Neural cell (in vitro differentiated cells): ENCODE measurements around the gene ADARB1. TPM values are rescaled to one million over a fixed set of nuclear protein-coding genes. Genes with fewer than 3 reads are reported as not detected.

Experiments
- H2AFZ ChIP-seq: fragments of 200-600, 300-800 bp; sonication (generic), shearing (Covaris generic); 2 replicates; pipeline ENCODE4 v1.6.0; 2014; ENCODE audit warnings: low read depth, mild to moderate bottlenecking, antibody characterized with exemption, low read length, moderate library complexity
- H3F3A ChIP-seq: fragments of 200-600 bp; shearing (Covaris generic); 2 replicates; pipeline ENCODE4 v1.6.1; 2016; ENCODE audit warnings: mild to moderate bottlenecking, moderate library complexity, mixed read lengths, antibody characterized with exemption, low read length; ENCODE audit not compliant: insufficient read depth, poor library complexity, severe bottlenecking
- H3K27ac ChIP-seq: fragments of 200-600, 300-800 bp; sonication (generic), shearing (Covaris generic); 2 replicates; pipeline ENCODE4 v1.5.1; 2014; ENCODE audit warnings: mild to moderate bottlenecking, low read length, moderate library complexity
- H3K27me3 ChIP-seq: fragments of 300-800, 200-600 bp; sonication (generic), shearing (Covaris generic); 2 replicates; pipeline ENCODE4 v1.6.0; 2014; ENCODE audit warnings: mild to moderate bottlenecking, low read depth, low read length, moderate library complexity; ENCODE audit not compliant: insufficient read depth
- H3K36me3 ChIP-seq: fragments of 300-800, 200-600 bp; sonication (generic), shearing (Covaris generic); 2 replicates; pipeline ENCODE4 v1.5.1; 2014; ENCODE audit warnings: mild to moderate bottlenecking, antibody characterized with exemption, low read length, moderate library complexity; ENCODE audit not compliant: insufficient read depth
- H3K4me2 ChIP-seq: fragments of 300-800, 200-600 bp; sonication (generic), shearing (Covaris generic); 2 replicates; pipeline ENCODE4 v1.6.0; 2014; ENCODE audit warnings: mild to moderate bottlenecking, low read length
- H3K4me3 ChIP-seq: fragments of 300-800, 200-600 bp; sonication (generic), shearing (Covaris generic); 2 replicates; pipeline ENCODE4 v1.5.1; 2014; ENCODE audit warnings: mild to moderate bottlenecking, low read length, moderate library complexity
- H3K79me2 ChIP-seq: fragments of 200-600 bp; shearing (Covaris generic); replicated peaks from 2 replicates; pipeline ENCODE4 v1.6.0; 2014; ENCODE audit warnings: mild to moderate bottlenecking, low read length, moderate library complexity; ENCODE audit not compliant: insufficient read depth
- H3K9ac ChIP-seq: fragments of 300-800, 200-600 bp; sonication (generic), shearing (Covaris generic); 2 replicates; pipeline ENCODE4 v1.6.1; 2016; ENCODE audit warnings: mild to moderate bottlenecking, low read length, mixed read lengths
- H3K9me2 ChIP-seq: fragments of 200-600 bp; shearing (Covaris generic); 2 replicates; pipeline ENCODE4 v1.6.1; 2016; ENCODE audit warnings: mild to moderate bottlenecking, low read length, mixed read lengths; ENCODE audit not compliant: insufficient read depth
- H3K9me3 ChIP-seq: fragments of 200-600, 300-800 bp; sonication (generic), shearing (Covaris generic); 2 replicates; pipeline ENCODE4 v1.6.1; 2016; ENCODE audit warnings: mild to moderate bottlenecking, mixed run types, low read length, moderate library complexity, mixed read lengths
- H4K20me1 ChIP-seq: fragments of 200-600 bp; shearing (Covaris generic); 2 replicates; pipeline ENCODE4 v1.6.1; 2016; ENCODE audit warnings: mild to moderate bottlenecking, mixed run types; ENCODE audit not compliant: insufficient read depth
- EP300 ChIP-seq: fragments of 450-650 bp; conservative IDR thresholded peaks from 2 replicates; pipeline ENCODE4 v1.6.1; 2014; ENCODE audit warnings: antibody characterized with exemption, mild to moderate bottlenecking, moderate library complexity; ENCODE audit not compliant: poor library complexity, severe bottlenecking
- EZH2 ChIP-seq: fragments of 200-600, 300-800 bp; shearing (Covaris generic), sonication (generic); IDR thresholded peaks from 2 replicates; pipeline ENCODE4 v1.6.1; 2014; ENCODE audit warnings: antibody characterized with exemption, low read length, borderline replicate concordance, mild to moderate bottlenecking; ENCODE audit not compliant: insufficient read depth, poor library complexity, severe bottlenecking
- MXI1 ChIP-seq: fragments of 450-650 bp; conservative IDR thresholded peaks from 2 replicates; pipeline ENCODE4 v1.6.1; 2014; ENCODE audit warnings: antibody characterized with exemption, mild to moderate bottlenecking; ENCODE audit not compliant: poor library complexity, severe bottlenecking
- POLR2AphosphoS5 ChIP-seq: IDR thresholded peaks from 2 replicates; pipeline ENCODE4 v1.6.1; 2012
- RAD21 ChIP-seq: fragments of 450-650 bp; conservative IDR thresholded peaks from 2 replicates; pipeline ENCODE4 v1.6.1; 2014; ENCODE audit warnings: antibody characterized with exemption, mild to moderate bottlenecking, moderate library complexity
- SMC3 ChIP-seq: fragments of 450-650 bp; conservative IDR thresholded peaks from 2 replicates; pipeline ENCODE4 v1.6.1; 2014; ENCODE audit warnings: antibody characterized with exemption, mild to moderate bottlenecking, moderate library complexity; ENCODE audit not compliant: poor library complexity
- TAF1 ChIP-seq: IDR thresholded peaks from 2 replicates; pipeline ENCODE4 v1.6.1; 2012; ENCODE audit warnings: low read depth
- polyA plus RNA-seq: library from polyadenylated mRNA; depleted of rRNA; stranded (reverse); fragments of >200 nt; gene quantifications from 2 replicates; pipeline ENCODE4 v1.2.3, GENCODE V29; 2014
- TF ChIP-seq, protein P1 (sequence below): IDR thresholded peaks from 2 replicates; pipeline ENCODE4 v1.6.1; 2012; ENCODE audit warnings: borderline replicate concordance
- TF ChIP-seq, protein P2 (sequence below): fragments of 450-650 bp; IDR thresholded peaks from 2 replicates; pipeline ENCODE4 v1.5.1; 2014; ENCODE audit warnings: antibody characterized with exemption, mild to moderate bottlenecking, moderate library complexity; ENCODE audit not compliant: poor library complexity, severe bottlenecking

ADARB1 gene
- polyA plus RNA-seq, 1 donor from 2014 or later = 8.9 TPM

DNA sequence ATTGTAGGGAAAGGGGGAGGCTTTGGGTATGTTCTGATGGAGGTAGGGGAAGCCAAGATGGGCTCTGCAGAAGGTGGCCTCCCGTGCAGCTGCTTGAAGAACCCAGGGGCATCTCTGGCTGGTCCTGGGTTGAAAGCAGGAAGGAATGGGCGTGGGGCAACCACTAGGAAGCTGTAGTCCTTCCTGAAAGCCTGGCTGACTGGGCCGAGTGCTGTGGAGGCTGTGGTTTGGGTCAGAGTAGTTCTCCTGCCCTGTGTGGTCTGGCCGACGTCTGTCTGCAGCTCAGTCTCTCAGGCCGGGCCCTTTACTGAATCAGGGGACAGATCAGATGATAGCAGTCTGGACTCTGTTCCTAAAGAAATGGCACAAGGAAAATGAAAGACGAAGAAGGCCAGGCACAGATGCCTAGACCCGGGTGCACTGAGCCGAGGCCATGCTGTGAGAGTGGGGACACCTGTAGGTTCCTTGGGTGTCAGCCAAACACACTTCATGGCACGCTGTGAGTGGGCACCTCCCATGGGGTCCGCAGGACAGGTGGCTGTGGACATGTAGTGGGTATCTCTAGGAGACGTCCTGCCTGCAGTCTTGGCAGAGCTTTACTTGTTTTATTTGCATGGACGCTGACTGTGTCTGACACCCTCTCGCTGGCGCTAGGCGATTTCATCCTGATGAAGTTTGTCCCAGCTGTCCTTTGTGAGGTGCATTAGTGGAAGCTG lies 126.4 kb downstream of the ADARB1 start:
- Histone ChIP-seq H3K27ac (no peak overlapping the region), H2AFZ (no peak overlapping the region), H3K27me3 (no peaks in the 10 kb centered on the region), H3K4me3 (no peak overlapping the region), H3K9me3 (no peaks in the 10 kb centered on the region), H3F3A (no peaks in the 10 kb centered on the region), H4K20me1 (no peaks in the 10 kb centered on the region), H3K9ac (no peak overlapping the region), H3K4me2 (no peak overlapping the region), H3K9me2 (no peaks in the 10 kb centered on the region), H3K79me2 (no peaks in the 10 kb centered on the region), H3K36me3 (no peaks in the 10 kb centered on the region)
- no peak for TF ChIP-seq EZH2
- TF ChIP-seq SMC3 = no peak
- TF ChIP-seq, protein P1, sequence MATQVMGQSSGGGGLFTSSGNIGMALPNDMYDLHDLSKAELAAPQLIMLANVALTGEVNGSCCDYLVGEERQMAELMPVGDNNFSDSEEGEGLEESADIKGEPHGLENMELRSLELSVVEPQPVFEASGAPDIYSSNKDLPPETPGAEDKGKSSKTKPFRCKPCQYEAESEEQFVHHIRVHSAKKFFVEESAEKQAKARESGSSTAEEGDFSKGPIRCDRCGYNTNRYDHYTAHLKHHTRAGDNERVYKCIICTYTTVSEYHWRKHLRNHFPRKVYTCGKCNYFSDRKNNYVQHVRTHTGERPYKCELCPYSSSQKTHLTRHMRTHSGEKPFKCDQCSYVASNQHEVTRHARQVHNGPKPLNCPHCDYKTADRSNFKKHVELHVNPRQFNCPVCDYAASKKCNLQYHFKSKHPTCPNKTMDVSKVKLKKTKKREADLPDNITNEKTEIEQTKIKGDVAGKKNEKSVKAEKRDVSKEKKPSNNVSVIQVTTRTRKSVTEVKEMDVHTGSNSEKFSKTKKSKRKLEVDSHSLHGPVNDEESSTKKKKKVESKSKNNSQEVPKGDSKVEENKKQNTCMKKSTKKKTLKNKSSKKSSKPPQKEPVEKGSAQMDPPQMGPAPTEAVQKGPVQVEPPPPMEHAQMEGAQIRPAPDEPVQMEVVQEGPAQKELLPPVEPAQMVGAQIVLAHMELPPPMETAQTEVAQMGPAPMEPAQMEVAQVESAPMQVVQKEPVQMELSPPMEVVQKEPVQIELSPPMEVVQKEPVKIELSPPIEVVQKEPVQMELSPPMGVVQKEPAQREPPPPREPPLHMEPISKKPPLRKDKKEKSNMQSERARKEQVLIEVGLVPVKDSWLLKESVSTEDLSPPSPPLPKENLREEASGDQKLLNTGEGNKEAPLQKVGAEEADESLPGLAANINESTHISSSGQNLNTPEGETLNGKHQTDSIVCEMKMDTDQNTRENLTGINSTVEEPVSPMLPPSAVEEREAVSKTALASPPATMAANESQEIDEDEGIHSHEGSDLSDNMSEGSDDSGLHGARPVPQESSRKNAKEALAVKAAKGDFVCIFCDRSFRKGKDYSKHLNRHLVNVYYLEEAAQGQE = no peak
- TF ChIP-seq POLR2AphosphoS5 = no peak
- no peak for TF ChIP-seq TAF1
- TF ChIP-seq MXI1 = no peak
- TF ChIP-seq RAD21 = no peak
- TF ChIP-seq, protein P2, sequence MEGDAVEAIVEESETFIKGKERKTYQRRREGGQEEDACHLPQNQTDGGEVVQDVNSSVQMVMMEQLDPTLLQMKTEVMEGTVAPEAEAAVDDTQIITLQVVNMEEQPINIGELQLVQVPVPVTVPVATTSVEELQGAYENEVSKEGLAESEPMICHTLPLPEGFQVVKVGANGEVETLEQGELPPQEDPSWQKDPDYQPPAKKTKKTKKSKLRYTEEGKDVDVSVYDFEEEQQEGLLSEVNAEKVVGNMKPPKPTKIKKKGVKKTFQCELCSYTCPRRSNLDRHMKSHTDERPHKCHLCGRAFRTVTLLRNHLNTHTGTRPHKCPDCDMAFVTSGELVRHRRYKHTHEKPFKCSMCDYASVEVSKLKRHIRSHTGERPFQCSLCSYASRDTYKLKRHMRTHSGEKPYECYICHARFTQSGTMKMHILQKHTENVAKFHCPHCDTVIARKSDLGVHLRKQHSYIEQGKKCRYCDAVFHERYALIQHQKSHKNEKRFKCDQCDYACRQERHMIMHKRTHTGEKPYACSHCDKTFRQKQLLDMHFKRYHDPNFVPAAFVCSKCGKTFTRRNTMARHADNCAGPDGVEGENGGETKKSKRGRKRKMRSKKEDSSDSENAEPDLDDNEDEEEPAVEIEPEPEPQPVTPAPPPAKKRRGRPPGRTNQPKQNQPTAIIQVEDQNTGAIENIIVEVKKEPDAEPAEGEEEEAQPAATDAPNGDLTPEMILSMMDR = no peak
- no peak for TF ChIP-seq EP300

DNA sequence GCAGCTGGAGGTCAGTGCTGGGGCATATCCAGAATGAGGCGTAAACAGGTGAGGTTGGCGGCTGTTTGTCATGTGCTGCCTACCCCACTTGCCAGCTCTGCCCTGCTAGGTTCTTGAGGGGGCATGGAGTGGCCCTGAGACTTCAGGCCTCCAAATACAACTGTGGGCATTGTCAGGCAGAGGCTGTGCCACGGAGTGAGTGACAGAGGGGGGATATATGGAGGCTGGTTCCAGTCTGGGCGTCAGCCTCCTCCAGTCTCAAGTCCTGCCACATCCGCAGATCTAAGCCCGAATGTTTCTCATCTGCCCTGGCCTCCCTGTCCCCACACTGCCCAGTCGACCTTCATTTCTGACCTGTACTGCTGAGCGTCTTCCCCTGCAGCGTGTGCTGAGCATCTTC lies 128.0 kb downstream of the ADARB1 start:
- H3F3A ChIP-seq = no peaks in the 10 kb centered on the region
- no peaks in the 10 kb centered on the region for H3K36me3 ChIP-seq
- no peak overlapping the region for H3K9ac ChIP-seq
- H2AFZ ChIP-seq = no peak overlapping the region
- no peaks in the 10 kb centered on the region for H3K27me3 ChIP-seq
- no peak overlapping the region for H3K27ac ChIP-seq
- no peaks in the 10 kb centered on the region for H4K20me1 ChIP-seq
- no peak overlapping the region for H3K4me3 ChIP-seq
- no peaks in the 10 kb centered on the region for H3K9me3 ChIP-seq
- H3K9me2 ChIP-seq = no peaks in the 10 kb centered on the region
- TF ChIP-seq, protein P2 = no peak
- no peak for TF ChIP-seq TAF1
- H3K4me2 ChIP-seq = no peak overlapping the region
- no peaks in the 10 kb centered on the region for H3K79me2 ChIP-seq
